Loucy (cell line): ENCODE measurements around the gene SLC20A1.

ENCODE experiments used
- CTCF ChIP-seq: fragments of 200-600 bp; sonication (generic); conservative IDR thresholded peaks from 2 replicates; pipeline ENCODE4 v1.5.1; 2014; ENCODE audit warnings: mild to moderate bottlenecking, antibody characterized with exemption, low read length
- EZH2phosphoT487 ChIP-seq: fragments of 200-600 bp; IDR thresholded peaks from 2 replicates; pipeline ENCODE4 v1.6.1; 2018; ENCODE audit warnings: antibody characterized with exemption, mild to moderate bottlenecking, moderate library complexity, borderline replicate concordance

GRCh38 chr2:112601754-112602153, 44.0 kb upstream of the SLC20A1 start:
- TF ChIP-seq CTCF = no peak
- TF ChIP-seq EZH2phosphoT487 = no peak
